Right atrium auricular region (tissue), 2 donors: ENCODE results near the gene MAT2B. TPM values are rescaled to one million over a fixed set of nuclear protein-coding genes. Genes with fewer than 3 reads are reported as not detected.

ENCODE experiments used
- DNase-seq: peaks from one replicate; pipeline ENCODE4 v3.0.0-alpha.2; 2019; ENCODE audit warnings: low spot score
- H3K27ac ChIP-seq, 2 donors: fragments of 200-600 bp; sonication (generic); 1 replicate in 1 of 2; 2 replicates in 1 of 2; pipeline ENCODE4 v1.5.1; 2016 to 2019
- H3K27me3 ChIP-seq, 2 donors: fragments of 200-600 bp; sonication (generic); one replicate each; pipeline versions ENCODE4 v1.5.1 to v1.6.0; 2017 to 2019
- H3K36me3 ChIP-seq: fragments of 200-600 bp; sonication (generic); one replicate; pipeline ENCODE4 v1.5.1; 2016
- H3K4me1 ChIP-seq, 2 donors: fragments of 200-600 bp; sonication (generic); one replicate each; pipeline versions ENCODE4 v1.5.1 to v1.6.0; 2017 to 2019
- H3K4me3 ChIP-seq, 2 donors: fragments of 200-600 bp; sonication (generic); 1 replicate in 1 of 2; 2 replicates in 1 of 2; pipeline ENCODE4 v1.5.1; 2017 to 2019; ENCODE audit warnings: mild to moderate bottlenecking in 1 of 2, moderate library complexity in 1 of 2
- H3K9me3 ChIP-seq, 2 donors: fragments of 200-600 bp; sonication (generic); one replicate each; pipeline ENCODE4 v1.5.1; 2019
- total RNA-seq, 2 donors: library from RNA; depleted of rRNA; stranded (reverse); fragments of >200 nt; gene quantifications; one replicate each; pipeline ENCODE4 v1.1.0, GENCODE V29; 2016
- TF ChIP-seq, protein P1 (sequence below), 2 donors: fragments of 200-600 bp; sonication (generic); IDR thresholded peaks; one replicate each; pipeline ENCODE4 v1.5.1; 2019; ENCODE audit warnings: antibody characterized with exemption in 2 of 2

The MAT2B gene
- total RNA-seq: 10 to 100 TPM; 47.6 to 84.7 TPM

DNA sequence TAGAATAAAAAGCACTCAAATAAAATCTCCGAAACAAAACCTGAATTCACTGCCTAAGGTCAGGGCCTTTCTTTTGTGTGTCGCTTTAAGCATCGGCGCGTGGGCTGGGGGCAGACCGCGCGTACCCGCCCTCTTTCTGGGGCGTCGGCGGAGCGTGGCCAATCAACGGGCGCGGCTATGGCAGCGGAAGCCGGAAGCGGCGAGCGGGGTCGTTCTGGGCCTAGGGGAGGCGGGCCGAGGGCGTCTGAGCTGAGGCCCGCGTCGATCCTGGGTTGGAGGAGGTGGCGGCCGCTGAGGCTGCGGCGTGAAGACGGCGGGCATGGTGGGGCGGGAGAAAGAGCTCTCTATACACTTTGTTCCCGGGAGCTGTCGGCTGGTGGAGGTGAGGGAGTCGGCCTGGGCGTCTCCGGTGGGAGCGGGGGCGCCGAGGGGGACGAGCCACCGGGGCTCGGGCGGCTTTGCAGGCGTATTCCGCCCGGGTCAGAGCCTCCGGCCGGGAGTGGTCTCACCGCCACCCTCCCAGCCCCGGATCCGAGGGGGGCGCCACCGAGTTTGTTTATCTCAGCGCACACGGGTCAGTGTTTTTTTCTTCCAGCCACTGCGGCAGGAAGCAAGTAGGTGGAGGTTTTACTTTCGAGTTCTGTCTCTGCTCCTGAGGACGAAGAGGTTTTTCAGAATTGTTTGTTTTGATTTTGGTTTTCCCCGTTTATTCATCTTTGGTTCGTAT, at the start of gene MAT2B:
Gene MAT2B (plus strand): TSS at position 252 of the 727 bp plus-strand sequence. CDS start 68 bp downstream, at position 320.
- DNase-seq: peak; percentile 96
- peak within 1 kb of the TSS; percentile 93 to 99 for H3K27ac ChIP-seq
- H3K4me3 ChIP-seq: peak within 1 kb of the TSS; percentile 76 to 86
- H3K9me3 ChIP-seq: no peaks in the 10 kb centered on the region
- H3K27me3 ChIP-seq: no peaks in the 10 kb centered on the region
- no peaks in the 10 kb centered on the region for H3K36me3 ChIP-seq
- peaks cover 0 to 46% of the 10 kb centered on the region in 2 donors for H3K4me1 ChIP-seq
- TF ChIP-seq, protein P1, sequence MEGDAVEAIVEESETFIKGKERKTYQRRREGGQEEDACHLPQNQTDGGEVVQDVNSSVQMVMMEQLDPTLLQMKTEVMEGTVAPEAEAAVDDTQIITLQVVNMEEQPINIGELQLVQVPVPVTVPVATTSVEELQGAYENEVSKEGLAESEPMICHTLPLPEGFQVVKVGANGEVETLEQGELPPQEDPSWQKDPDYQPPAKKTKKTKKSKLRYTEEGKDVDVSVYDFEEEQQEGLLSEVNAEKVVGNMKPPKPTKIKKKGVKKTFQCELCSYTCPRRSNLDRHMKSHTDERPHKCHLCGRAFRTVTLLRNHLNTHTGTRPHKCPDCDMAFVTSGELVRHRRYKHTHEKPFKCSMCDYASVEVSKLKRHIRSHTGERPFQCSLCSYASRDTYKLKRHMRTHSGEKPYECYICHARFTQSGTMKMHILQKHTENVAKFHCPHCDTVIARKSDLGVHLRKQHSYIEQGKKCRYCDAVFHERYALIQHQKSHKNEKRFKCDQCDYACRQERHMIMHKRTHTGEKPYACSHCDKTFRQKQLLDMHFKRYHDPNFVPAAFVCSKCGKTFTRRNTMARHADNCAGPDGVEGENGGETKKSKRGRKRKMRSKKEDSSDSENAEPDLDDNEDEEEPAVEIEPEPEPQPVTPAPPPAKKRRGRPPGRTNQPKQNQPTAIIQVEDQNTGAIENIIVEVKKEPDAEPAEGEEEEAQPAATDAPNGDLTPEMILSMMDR (IDR thresholded peaks at IDR 0.05): peak; percentile 35 to 78

DNA sequence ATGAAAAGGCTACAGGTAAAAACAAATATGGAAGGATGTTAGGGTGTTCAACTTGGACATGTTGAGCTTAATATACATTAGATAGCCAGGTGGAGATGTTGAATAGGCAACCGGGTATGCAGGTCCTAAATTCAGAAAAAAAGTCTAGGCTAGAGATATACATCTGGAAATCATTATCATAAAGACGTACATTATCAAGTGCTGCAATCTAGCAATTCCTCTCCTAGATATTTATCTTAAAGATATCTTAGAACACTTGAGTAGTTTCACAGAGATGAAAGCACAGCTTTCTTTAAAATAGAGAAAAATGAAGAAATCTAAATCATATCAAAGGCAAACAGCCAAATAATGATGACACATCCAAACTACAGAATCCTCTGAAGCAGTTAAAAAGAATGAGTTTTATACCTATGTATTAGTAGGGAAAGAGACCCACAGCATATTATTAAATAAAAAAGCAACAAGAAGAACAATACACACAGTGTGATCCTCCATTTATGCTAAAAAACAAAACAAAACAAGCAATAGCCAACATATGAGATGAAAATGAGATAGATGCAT, 49.3 kb upstream of the MAT2B start:
- TF ChIP-seq, protein P1 (IDR thresholded peaks at IDR 0.05): no peak
- no peak for DNase-seq
- Histone ChIP-seq H3K4me3 (no peak overlapping the region), H3K27ac (no peak overlapping the region), H3K27me3 (no peaks in the 10 kb centered on the region), H3K36me3 (peaks cover 23% of the 10 kb centered on the region), H3K4me1 (peaks cover 0 to 24% of the 10 kb centered on the region in 2 donors), H3K9me3 (no peaks in the 10 kb centered on the region)

GRCh38 chr5:163456840-163457239, 48.6 kb upstream of the MAT2B start:
- peaks cover 0 to 31% of the 10 kb centered on the region in 2 donors for H3K4me1 ChIP-seq
- TF ChIP-seq, protein P1 (IDR thresholded peaks at IDR 0.05): no peak
- H3K36me3 ChIP-seq: peaks cover 17% of the 10 kb centered on the region
- no peak for DNase-seq
- no peak overlapping the region for H3K27ac ChIP-seq
- no peaks in the 10 kb centered on the region for H3K27me3 ChIP-seq
- H3K9me3 ChIP-seq: no peaks in the 10 kb centered on the region
- no peak overlapping the region for H3K4me3 ChIP-seq

- no peak for DNase-seq
- peak overlapping the region; percentile 96 for H3K27ac ChIP-seq
- TF ChIP-seq, protein P1 (IDR thresholded peaks at IDR 0.05): no peak
- no peaks in the 10 kb centered on the region for H3K27me3 ChIP-seq
- peaks cover 12% of the 10 kb centered on the region for H3K36me3 ChIP-seq
- no peaks in the 10 kb centered on the region for H3K9me3 ChIP-seq
- peaks cover 0 to 35% of the 10 kb centered on the region in 2 donors for H3K4me1 ChIP-seq
- peak overlapping the region; percentile 65 to 84 for H3K4me3 ChIP-seq
These were observed 46.5 kb upstream of the MAT2B start for GRCh38 chr5:163458778-163459385.

DNA sequence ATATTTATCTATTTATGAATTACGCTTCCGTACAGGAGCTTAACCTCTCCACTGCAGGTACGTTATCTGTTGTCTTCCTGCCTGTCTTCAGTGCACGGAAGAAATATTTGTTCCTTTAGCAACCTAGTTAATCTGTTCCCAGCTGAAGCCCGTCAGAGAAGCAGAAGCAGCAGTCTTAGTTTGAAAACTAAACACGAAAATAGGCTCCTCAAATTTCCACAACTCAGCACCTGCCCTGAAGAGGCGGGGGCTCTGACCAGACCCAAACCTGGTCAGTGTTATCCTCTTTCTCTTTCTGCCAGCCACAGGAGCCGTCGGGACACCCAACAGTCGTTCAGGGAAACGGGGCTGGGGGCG, 46.0 kb upstream of the MAT2B start:
- DNase-seq: no peak
- Histone ChIP-seq H3K27ac (peak overlapping the region; percentile 96), H3K4me1 (peaks cover 0 to 35% of the 10 kb centered on the region in 2 donors), H3K9me3 (no peaks in the 10 kb centered on the region), H3K27me3 (no peaks in the 10 kb centered on the region), H3K4me3 (peak overlapping the region; percentile 65 to 84), H3K36me3 (peaks cover 12% of the 10 kb centered on the region)
- TF ChIP-seq, protein P1 (IDR thresholded peaks at IDR 0.05): no peak
